H1 (cell line): ENCODE data around the gene PRR30. TPM values are rescaled to one million over a fixed set of nuclear protein-coding genes. Genes with fewer than 3 reads are reported as not detected.

Experiments used
- CTCF ChIA-PET: fragments of 300-600 bp; sonication (Branson Sonifier 250); formaldehyde crosslinking; loops from one replicate; lab custom pipeline; 2021; ENCODE audit not compliant: partially characterized antibody; lab: Charles Lee
- POLR2A ChIA-PET: fragments of 300-600 bp; sonication (Branson Sonifier 250); formaldehyde crosslinking; loops from one replicate; lab custom pipeline; 2021; ENCODE audit warnings: inconsistent platforms; ENCODE audit not compliant: partially characterized antibody; lab: Charles Lee
- DNase-seq, 2 experiments: peaks; one replicate each; pipeline versions ENCODE4 v3.0.0 to v3.0.0-alpha.2; 2010 to 2022; ENCODE audit warnings: low spot score in 2 of 2, low read depth in 1 of 2, mixed read lengths in 1 of 2
- FAIRE-seq: peaks from 2 replicates; lab custom pipeline; 2011; peaks lifted over from hg19 to GRCh38; lab: Jason Lieb, UNC
- H2AFZ ChIP-seq: 2 replicates; pipeline ENCODE4 v1.8.1; 2012; ENCODE audit warnings: low read length, inconsistent platforms
- H2AK5ac ChIP-seq: 2 replicates; pipeline ENCODE4 v1.6.1; 2013; ENCODE audit warnings: low read depth, low read length
- H2BK120ac ChIP-seq: replicated peaks from 2 replicates; pipeline ENCODE3; 2013; ENCODE audit warnings: low read depth, low read length, inconsistent platforms
- H2BK12ac ChIP-seq: 2 replicates; pipeline ENCODE4 v1.6.1; 2013; ENCODE audit warnings: low read depth, low read length
- H2BK15ac ChIP-seq: 2 replicates; pipeline ENCODE4 v1.6.1; 2013; ENCODE audit warnings: low read length
- H2BK20ac ChIP-seq: 2 replicates; pipeline ENCODE4 v1.6.1; 2013; ENCODE audit warnings: low read length
- H2BK5ac ChIP-seq: 2 replicates; pipeline ENCODE4 v1.6.1; 2013; ENCODE audit warnings: low read depth, low read length
- H3K14ac ChIP-seq: 2 replicates; pipeline ENCODE4 v1.6.1; 2013; ENCODE audit warnings: inconsistent platforms; ENCODE audit not compliant: insufficient read length
- H3K18ac ChIP-seq: 2 replicates; pipeline ENCODE4 v1.6.1; 2013; ENCODE audit warnings: low read length; ENCODE audit errors: extremely low read depth
- H3K23ac ChIP-seq: 2 replicates; pipeline ENCODE4 v1.6.1; 2013; ENCODE audit warnings: inconsistent platforms; ENCODE audit not compliant: insufficient read length
- H3K23me2 ChIP-seq: 2 replicates; pipeline ENCODE4 v1.6.1; 2013; ENCODE audit warnings: low read depth, low read length
- H3K27ac ChIP-seq: 2 replicates; pipeline ENCODE4 v1.6.1; 2011; ENCODE audit warnings: low read depth, low read length, inconsistent platforms
- H3K27me3 ChIP-seq, 4 experiments: replicated peaks in 1 of 4; 1 replicate in 1 of 4; 2 replicates in 3 of 4; pipeline versions ENCODE4 v1.6.1 to v1.8.1; 2011 to 2013; ENCODE audit warnings: low read length in 3 of 4, mild to moderate bottlenecking in 3 of 4, inconsistent platforms in 2 of 4, mixed read lengths in 2 of 4, moderate library complexity in 1 of 4; ENCODE audit not compliant: control insufficient read depth in 3 of 4, insufficient read depth in 3 of 4; ENCODE audit errors: extremely low read depth in 1 of 4
- H3K36me3 ChIP-seq, 4 experiments: 2 replicates each; pipeline versions ENCODE4 v1.6.1 to v1.8.1; 2011 to 2013; ENCODE audit warnings: mild to moderate bottlenecking in 4 of 4, low read length in 3 of 4, moderate library complexity in 2 of 4, control low read depth in 1 of 4, inconsistent platforms in 1 of 4; ENCODE audit not compliant: insufficient read depth in 4 of 4, control insufficient read depth in 2 of 4
- H3K4ac ChIP-seq: replicated peaks from 2 replicates; pipeline ENCODE3; 2013; ENCODE audit warnings: low read length, low read depth, mixed read lengths, inconsistent platforms; ENCODE audit not compliant: insufficient read length
- H3K4me1 ChIP-seq, 4 experiments: replicated peaks in 1 of 4; 1 replicate in 1 of 4; 2 replicates in 3 of 4; pipeline versions ENCODE4 v1.6.1 to v1.8.1; 2011 to 2013; ENCODE audit warnings: low read length in 3 of 4, inconsistent platforms in 2 of 4, mixed read lengths in 1 of 4; ENCODE audit not compliant: insufficient read depth in 4 of 4, control insufficient read depth in 3 of 4
- H3K4me2 ChIP-seq, 2 experiments: 2 replicates each; pipeline versions ENCODE4 v1.6.1 to v1.8.1; 2011 to 2013; ENCODE audit warnings: low read depth in 2 of 2, low read length in 2 of 2, control low read depth in 1 of 2, inconsistent platforms in 1 of 2, mild to moderate bottlenecking in 1 of 2; ENCODE audit not compliant: insufficient read depth in 1 of 2
- H3K4me3 ChIP-seq, 4 experiments: fragments of 200-600, 300-600 bp in 1 of 4; sonication (generic), shearing (Covaris generic), sonication (Bioruptor Twin) in 1 of 4; 2 replicates each; pipeline versions ENCODE4 v1.5.1 to v1.8.1; 2011 to 2016; ENCODE audit warnings: low read length in 4 of 4, low read depth in 3 of 4, control low read depth in 2 of 4, inconsistent platforms in 2 of 4, mild to moderate bottlenecking in 2 of 4, mixed read lengths in 1 of 4, moderate library complexity in 1 of 4; ENCODE audit not compliant: insufficient read depth in 2 of 4; ENCODE audit errors: extremely low read depth in 1 of 4
- H3K56ac ChIP-seq: replicated peaks from 2 replicates; pipeline ENCODE3; 2013; ENCODE audit warnings: low read depth, mild to moderate bottlenecking, mixed read lengths, low read length, inconsistent platforms; ENCODE audit not compliant: insufficient read length
- H3K79me1 ChIP-seq: 2 replicates; pipeline ENCODE4 v1.6.1; 2013; ENCODE audit warnings: low read depth, low read length, control low read depth
- H3K79me2 ChIP-seq, 2 experiments: 2 replicates each; pipeline versions ENCODE4 v1.6.1 to v1.8.1; 2012 to 2013; ENCODE audit warnings: low read length in 2 of 2, mild to moderate bottlenecking in 2 of 2, inconsistent platforms in 1 of 2; ENCODE audit not compliant: insufficient read depth in 2 of 2, control insufficient read depth in 1 of 2
- H3K9ac ChIP-seq, 4 experiments: replicated peaks in 1 of 4; 1 replicate in 1 of 4; 2 replicates in 3 of 4; pipeline versions ENCODE4 v1.6.1 to v1.8.1; 2011 to 2013; ENCODE audit warnings: low read depth in 3 of 4, low read length in 3 of 4, control low read depth in 2 of 4, mild to moderate bottlenecking in 2 of 4, moderate library complexity in 2 of 4, inconsistent platforms in 1 of 4; ENCODE audit errors: extremely low read depth in 1 of 4
- H3K9me3 ChIP-seq, 2 experiments: 2 replicates each; pipeline versions ENCODE4 v1.6.1 to v1.8.1; 2012 to 2013; ENCODE audit warnings: mild to moderate bottlenecking in 2 of 2, moderate library complexity in 2 of 2, control low read depth in 1 of 2, inconsistent platforms in 1 of 2, low read depth in 1 of 2, low read length in 1 of 2, mixed read lengths in 1 of 2; ENCODE audit not compliant: insufficient read depth in 2 of 2
- H4K20me1 ChIP-seq, 2 experiments: replicated peaks in 1 of 2; 2 replicates each; pipeline versions ENCODE3 to v1.8.1; 2011 to 2013; ENCODE audit warnings: inconsistent platforms in 2 of 2, low read length in 2 of 2, mild to moderate bottlenecking in 1 of 2; ENCODE audit not compliant: insufficient read depth in 2 of 2, control insufficient read depth in 1 of 2
- H4K5ac ChIP-seq: 2 replicates; pipeline ENCODE4 v1.6.1; 2013; ENCODE audit warnings: low read length, low read depth, mixed read lengths, inconsistent platforms; ENCODE audit not compliant: insufficient read length
- H4K8ac ChIP-seq: 2 replicates; pipeline ENCODE4 v1.8.0; 2013; ENCODE audit warnings: mild to moderate bottlenecking, moderate library complexity, low read length, inconsistent platforms; ENCODE audit not compliant: insufficient read depth; ENCODE audit errors: extremely low read depth
- H4K91ac ChIP-seq: replicated peaks from 2 replicates; pipeline ENCODE3; 2013; ENCODE audit warnings: low read length, mixed read lengths, inconsistent platforms; ENCODE audit not compliant: insufficient read length
- ASH2L ChIP-seq: fragments of 200-600, 300-600 bp; sonication (generic); IDR thresholded peaks from one replicate; pipeline ENCODE4 v1.7.1; 2017; ENCODE audit warnings: low read length
- BCL11A ChIP-seq, 2 experiments: IDR thresholded peaks; one replicate each; pipeline ENCODE4 v1.6.1; 2011; ENCODE audit warnings: low read depth in 2 of 2, low read length in 2 of 2, mild to moderate bottlenecking in 2 of 2
- CREB1 ChIP-seq: IDR thresholded peaks from 2 replicates; pipeline ENCODE4 v1.6.1; 2012; ENCODE audit warnings: inconsistent platforms
- GTF2F1 ChIP-seq: IDR thresholded peaks from 2 replicates; pipeline ENCODE4 v1.6.1; 2012; ENCODE audit warnings: low read depth, low read length, improper control_type of control experiment, borderline replicate concordance
- HDAC2 ChIP-seq, 2 experiments: fragments of 300-600 bp in 1 of 2; sonication (generic) in 1 of 2; IDR thresholded peaks; 2 replicates each; pipeline ENCODE4 v1.6.1; 2011 to 2012; ENCODE audit warnings: low read depth in 2 of 2, low read length in 2 of 2, mild to moderate bottlenecking in 2 of 2, moderate library complexity in 2 of 2, borderline replicate concordance in 1 of 2, inconsistent platforms in 1 of 2
- KDM5A ChIP-seq: fragments of 200-600 bp; IDR thresholded peaks from 2 replicates; pipeline ENCODE4 v1.7.1; 2012; ENCODE audit warnings: mild to moderate bottlenecking, low read length, inconsistent platforms, mixed read lengths
- NANOG ChIP-seq: IDR thresholded peaks from 2 replicates; pipeline ENCODE4 v1.6.1; 2011; ENCODE audit warnings: low read length, low read depth, mild to moderate bottlenecking, inconsistent platforms; ENCODE audit not compliant: insufficient read depth, poor library complexity, severe bottlenecking
- RAD21 ChIP-seq, 2 experiments: IDR thresholded peaks in 1 of 2; conservative IDR thresholded peaks in 1 of 2; 2 replicates each; pipeline ENCODE4 v1.6.1; 2011; ENCODE audit warnings: low read depth in 2 of 2, low read length in 2 of 2, improper control_type of control experiment in 1 of 2, inconsistent platforms in 1 of 2, mild to moderate bottlenecking in 1 of 2, moderate library complexity in 1 of 2
- RNF2 ChIP-seq: fragments of 200-900, 300-1000 bp; sonication (generic); IDR thresholded peaks from 2 replicates; pipeline ENCODE4 v1.7.1; 2016; ENCODE audit warnings: borderline replicate concordance, low read depth, mild to moderate bottlenecking, antibody characterized with exemption, low read length; ENCODE audit not compliant: poor library complexity, severe bottlenecking; ENCODE audit errors: missing control alignments
- SUZ12 ChIP-seq: fragments of 200-600 bp; sonication (generic); IDR thresholded peaks from 2 replicates; pipeline ENCODE4 v1.6.1; 2012; ENCODE audit warnings: mild to moderate bottlenecking, inconsistent platforms, low read length, moderate library complexity, mixed read lengths
- TAF1 ChIP-seq: IDR thresholded peaks from 2 replicates; pipeline ENCODE4 v1.6.1; 2011; ENCODE audit warnings: mild to moderate bottlenecking, low read depth, low read length
- WGBS, 2 experiments: shearing (Covaris generic) in 1 of 2; methylation state at CpG; one replicate each; pipeline versions ENCODE4 v1.1.6 to v1.1.7; 2013 to 2015; ENCODE audit warnings: low lambda C conversion rate in 2 of 2, mixed read lengths in 2 of 2, inconsistent platforms in 1 of 2, low coverage in 1 of 2, missing lambda C conversion rate in 1 of 2; ENCODE audit not compliant: insufficient replicate concordance in 2 of 2, insufficient coverage in 1 of 2, insufficient read length in 1 of 2; ENCODE audit errors: extremely low coverage in 1 of 2, missing lambda C conversion rate in 1 of 2; 5-methylcytosine and 5-hydroxymethylcytosine counted together
- polyA plus RNA-seq, 7 experiments: library from polyadenylated mRNA; depleted of rRNA in 3 of 7; stranded (reverse) in 5 of 7; unstranded in 2 of 7; fragments of >200 nt in 5 of 7; fragments of 200-250 nt in 2 of 7; gene quantifications; 1 replicate in 5 of 7; 2 replicates in 1 of 7; 4 replicates in 1 of 7; pipeline versions ENCODE4 v1.2.1 to v1.2.3, GENCODE V29; 2011 to 2013; ENCODE audit warnings: missing spikeins in 2 of 7, mixed read lengths in 2 of 7
- total RNA-seq: library from RNA; stranded (reverse); fragmentation: NEBNext Ultra II Directional; extraction: Animal tissue kit (Norgen Biotek cat#: 25700); gene quantifications from 2 replicates; pipeline ENCODE4 v1.2.1, GENCODE V29; 2021

The PRR30 gene
- total and polyA plus RNA-seq, 2 of the 8 experiments (the other 6 are each of a cell fraction or from before 2014, with no cell fraction given) = not detected

- no peak overlapping the region for H2BK15ac ChIP-seq
- no peak overlapping the region for H2BK5ac ChIP-seq
- H3K18ac ChIP-seq = no peak overlapping the region
- ChIA-PET CTCF (interaction anchor here (0.8 to 5.6 kb wide), 10 partner anchors 8 to 63 kb away, joined by 3 to 27 read pairs (median 4); no protein-coding TSS in a partner anchor), POLR2A (interaction anchor here (1.4 to 1.5 kb wide), 3 partner anchors 12 to 98 kb away, joined by 3 to 4 read pairs (median 4); partner anchors contain the start of gene PRR30)
- no peak overlapping the region for H2AK5ac ChIP-seq
- H4K91ac ChIP-seq = no peak overlapping the region
- no peak overlapping the region for H3K4me2 ChIP-seq
- no peaks in the 10 kb centered on the region; a peak in 1 of 7 replicates for H3K4me1 ChIP-seq
- H3K4me3 ChIP-seq = no peak overlapping the region
- H3K23me2 ChIP-seq = no peaks in the 10 kb centered on the region
- no peak overlapping the region for H4K5ac ChIP-seq
- no peak overlapping the region for H3K14ac ChIP-seq
- H3K4ac ChIP-seq = no peak overlapping the region
- no peaks in the 10 kb centered on the region for H3K36me3 ChIP-seq
- H3K23ac ChIP-seq = no peak overlapping the region
- FAIRE-seq = no peak
- no peak overlapping the region for H3K27ac ChIP-seq
- H3K56ac ChIP-seq = no peak overlapping the region
- no peak overlapping the region for H4K8ac ChIP-seq
- no peak overlapping the region for H2BK12ac ChIP-seq
- no peaks in the 10 kb centered on the region for H3K27me3 ChIP-seq
- H3K79me2 ChIP-seq = no peaks in the 10 kb centered on the region
- no peak overlapping the region for H2AFZ ChIP-seq
- no peaks in the 10 kb centered on the region for H3K79me1 ChIP-seq
- no peaks in the 10 kb centered on the region for H4K20me1 ChIP-seq
- WGBS, 2 experiments = 88% methylated on average over 8 of the region's 8 CpGs; no CpG with 5 or more reads in 1 of the 2 experiments
- no peak for DNase-seq
- no peaks in the 10 kb centered on the region for H3K9me3 ChIP-seq
- no peak overlapping the region for H3K9ac ChIP-seq
- H2BK20ac ChIP-seq = no peak overlapping the region
- no peak for TF ChIP-seq RAD21 (IDR thresholded peaks at IDR 0.05 in 1 of 2, conservative IDR thresholded peaks at IDR 0.05 in 1 of 2; ENCODE audit: low read depth in 2 of 2, low read length in 2 of 2)
- no peak for TF ChIP-seq NANOG
- TF ChIP-seq TAF1 = no peak
- TF ChIP-seq HDAC2 (IDR thresholded peaks at IDR 0.05; ENCODE audit: borderline replicate concordance in 1 of 2, low read depth in 2 of 2, low read length in 2 of 2) = no peak
- no peak for TF ChIP-seq SUZ12
- no peak for TF ChIP-seq GTF2F1
- no peak for TF ChIP-seq BCL11A (IDR thresholded peaks at IDR 0.05; ENCODE audit: low read depth in 2 of 2, low read length in 2 of 2)
- no peak for TF ChIP-seq RNF2
- TF ChIP-seq CREB1 = no peak
- TF ChIP-seq KDM5A = no peak
- TF ChIP-seq ASH2L = no peak
- no peak overlapping the region for H2BK120ac ChIP-seq
Observed at GRCh38 chr2:27150639-27151230, 11.5 kb upstream of the PRR30 start.
